ENCODE measurements around the gene CHDH. TPM values are rescaled to one million over a fixed set of nuclear protein-coding genes. Genes with fewer than 3 reads are reported as not detected.
A peak's percentile ranks its signal among the peaks of the same experiment; 100 is the strongest.

CHDH gene
- total and polyA plus RNA-seq, 2 experiments from 2014 or later: 2.3 to 6.6 TPM

GRCh38 chr3:53884623-53885022 lies 38.4 kb upstream of the CHDH start:
- H3K9me2 ChIP-seq (ENCODE audit: insufficient read depth): no peaks in the 10 kb centered on the region
- H3K27me3 ChIP-seq (ENCODE audit: insufficient read depth): no peaks in the 10 kb centered on the region
- H2AFZ ChIP-seq: no peak overlapping the region
- peaks cover 36% of the 10 kb centered on the region for H3K79me2 ChIP-seq (replicated peaks; ENCODE audit: insufficient read depth)
- Mint-ChIP-seq H3K27me3 (ENCODE audit: insufficient read depth, low read depth, poor library complexity) (peaks cover 2% of the 10 kb centered on the region), H3K9me3 (no peaks in the 10 kb centered on the region), H3K36me3 (ENCODE audit: low read depth) (peaks cover 27% of the 10 kb centered on the region), H3K4me1 (peaks cover 12% of the 10 kb centered on the region), H3K4me3 (no peak overlapping the region), H3K27ac (no peak overlapping the region)
- peaks cover 7% of the 10 kb centered on the region; the same call in 1 of the 2 replicates for H3K4me1 ChIP-seq (ENCODE audit: insufficient read depth)
- H3F3A ChIP-seq (replicated peaks; ENCODE audit: low read depth): no peaks in the 10 kb centered on the region
- H3K4me2 ChIP-seq: no peak overlapping the region
- DNase-seq (ENCODE audit: low spot score): no peak
- no peak overlapping the region for H3K27ac ChIP-seq (ENCODE audit: low read depth)
- H4K20me1 ChIP-seq (replicated peaks; ENCODE audit: insufficient read depth): peaks cover 14% of the 10 kb centered on the region
- H3K36me3 ChIP-seq (ENCODE audit: insufficient read depth): peaks cover 30% of the 10 kb centered on the region
- ATAC-seq: no peak
- TF ChIP-seq STAT1 (IDR thresholded peaks at IDR 0.05; ENCODE audit: unreplicated experiment) (no peak), POLR2AphosphoS5 (IDR thresholded peaks at IDR 0.05; ENCODE audit: low read depth) (no peak)
- no peak overlapping the region for H3K4me3 ChIP-seq

GRCh38 chr3:53883008-53883407 lies 36.8 kb upstream of the CHDH start:
- H3K4me3 Mint-ChIP-seq: peak overlapping the region; percentile 97
- peaks cover 41% of the 10 kb centered on the region for H3K36me3 ChIP-seq (ENCODE audit: insufficient read depth)
- H3K27me3 Mint-ChIP-seq (ENCODE audit: insufficient read depth, low read depth, poor library complexity): peaks cover 7% of the 10 kb centered on the region

More at GRCh38 chr3:53883008-53883407, 36.8 kb upstream of the CHDH start:
- H3K4me1 ChIP-seq (ENCODE audit: insufficient read depth): peaks cover 7% of the 10 kb centered on the region; the same call in 1 of the 2 replicates
- peaks cover 11% of the 10 kb centered on the region for H4K20me1 ChIP-seq (replicated peaks; ENCODE audit: insufficient read depth)
- no peak for ATAC-seq
- no peaks in the 10 kb centered on the region for H3K9me2 ChIP-seq (ENCODE audit: insufficient read depth)
- H3K36me3 Mint-ChIP-seq (ENCODE audit: low read depth): peaks cover 42% of the 10 kb centered on the region
- no peak overlapping the region for H3K27ac ChIP-seq (ENCODE audit: low read depth)
- no peaks in the 10 kb centered on the region for H3K9me3 Mint-ChIP-seq
- H3F3A ChIP-seq (replicated peaks; ENCODE audit: low read depth): no peaks in the 10 kb centered on the region
- H3K27ac Mint-ChIP-seq: no peak overlapping the region
- no peak for DNase-seq (ENCODE audit: low spot score)
- no peaks in the 10 kb centered on the region for H3K27me3 ChIP-seq (ENCODE audit: insufficient read depth)
- H3K4me2 ChIP-seq: no peak overlapping the region
- H3K4me1 Mint-ChIP-seq: peaks cover 12% of the 10 kb centered on the region
- no peak overlapping the region for H3K4me3 ChIP-seq
- H3K79me2 ChIP-seq (replicated peaks; ENCODE audit: insufficient read depth): peaks cover 20% of the 10 kb centered on the region
- no peak overlapping the region for H2AFZ ChIP-seq
- TF ChIP-seq ETS1 (IDR thresholded peaks at IDR 0.05) (no peak), CREB1 (CRISPR knock-in tag; IDR thresholded peaks at IDR 0.05; ENCODE audit: low read depth) (no peak), ZNF114 (CRISPR knock-in tag; IDR thresholded peaks at IDR 0.05) (no peak), CTCF (conservative IDR thresholded peaks at IDR 0.05; ENCODE audit: low read depth in 2 of 2) (no peak)
